GM15510 (cell line): ENCODE results near the gene CTNNA2.

Experiments
- POLR2A ChIP-seq: IDR thresholded peaks from 3 replicates; pipeline ENCODE4 v1.6.1; 2011; ENCODE audit warnings: borderline replicate concordance; ENCODE audit not compliant: insufficient read length; ENCODE audit errors: extremely low read depth

The CTNNA2 gene

DNA sequence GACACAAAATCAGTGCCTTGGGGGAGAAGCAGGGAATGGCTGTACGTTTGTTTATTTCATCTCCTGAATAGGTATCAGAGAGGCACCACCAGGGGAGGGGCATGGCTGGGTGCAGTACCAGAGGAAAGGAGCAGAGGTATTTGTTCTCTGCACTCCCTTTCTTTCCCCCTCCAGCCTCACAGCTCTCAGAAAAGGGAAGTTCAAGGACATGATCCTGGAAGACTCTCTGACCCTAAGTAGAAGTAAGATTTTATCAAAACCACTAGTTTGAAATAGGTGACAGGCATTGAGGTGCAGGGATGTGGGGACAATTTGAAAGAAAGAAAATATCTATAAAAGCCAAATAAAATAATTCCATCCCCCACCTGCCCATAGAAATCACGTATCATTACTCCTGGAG is 655.2 kb downstream of the CTNNA2 start:
- TF ChIP-seq POLR2A = no peak

GRCh38 chr2:80168801-80169200 is 656.0 kb downstream of the CTNNA2 start:
- TF ChIP-seq POLR2A = no peak

DNA sequence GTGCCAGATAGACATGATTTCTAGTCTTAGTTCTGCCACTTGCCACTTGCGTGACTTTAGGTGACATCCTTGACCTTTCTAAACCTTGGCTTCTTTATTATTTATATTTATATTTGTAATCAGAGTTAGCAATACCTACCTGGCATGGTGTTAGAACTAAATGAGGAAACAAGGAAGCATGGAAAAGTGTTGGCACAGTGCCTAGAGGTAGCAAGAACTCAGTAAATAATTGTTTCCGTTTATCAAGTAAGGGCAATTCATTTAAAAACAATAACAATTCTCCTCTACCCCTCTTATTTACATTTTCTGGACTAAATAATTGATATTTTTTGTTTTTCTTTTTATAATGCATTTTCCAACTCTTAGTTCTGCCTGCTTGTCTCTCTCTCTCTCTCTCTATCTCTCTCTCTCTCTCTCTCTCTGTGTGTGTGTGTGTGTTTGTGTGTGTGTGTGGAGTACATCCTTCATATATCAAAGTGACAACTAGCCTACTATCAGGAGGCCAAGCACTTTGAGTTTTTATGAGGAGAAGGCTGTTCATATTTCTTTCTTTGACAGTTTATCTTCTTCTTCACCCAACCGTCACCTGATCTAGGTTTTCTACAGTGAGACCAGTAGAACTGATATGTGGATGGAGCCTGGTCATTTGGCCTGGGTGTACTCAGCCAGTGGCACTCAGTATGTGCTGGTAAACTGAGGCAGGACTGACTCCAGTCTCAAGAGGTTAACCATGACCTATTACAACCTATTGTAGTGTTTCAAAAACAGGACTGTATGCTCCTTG is 657.2 kb downstream of the CTNNA2 start:
- no peak for TF ChIP-seq POLR2A

- TF ChIP-seq POLR2A = no peak
Measured at GRCh38 chr2:80185091-80185490, 672.2 kb downstream of the CTNNA2 start.

- TF ChIP-seq POLR2A = no peak
Measured at GRCh38 chr2:80186262-80186661, 673.4 kb downstream of the CTNNA2 start.

DNA sequence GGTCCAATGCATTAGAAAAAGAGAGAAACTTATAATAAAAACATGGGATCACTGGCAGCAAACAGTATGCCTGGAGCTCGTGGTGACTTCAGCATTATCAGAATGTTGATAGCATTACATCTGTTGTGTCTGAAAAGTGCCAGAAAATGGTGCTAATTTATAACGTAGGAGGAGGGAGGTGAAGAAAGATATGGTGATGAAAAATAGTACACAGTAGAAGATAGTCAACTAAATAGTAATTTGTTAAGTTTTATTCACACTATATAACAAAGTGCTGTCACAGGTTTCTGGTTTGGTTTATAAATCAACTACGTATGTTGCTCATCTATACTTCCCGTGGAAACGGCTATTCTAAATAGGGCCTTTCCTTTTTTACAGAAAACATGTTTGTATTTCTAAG is 674.3 kb downstream of the CTNNA2 start:
- TF ChIP-seq POLR2A = no peak

DNA sequence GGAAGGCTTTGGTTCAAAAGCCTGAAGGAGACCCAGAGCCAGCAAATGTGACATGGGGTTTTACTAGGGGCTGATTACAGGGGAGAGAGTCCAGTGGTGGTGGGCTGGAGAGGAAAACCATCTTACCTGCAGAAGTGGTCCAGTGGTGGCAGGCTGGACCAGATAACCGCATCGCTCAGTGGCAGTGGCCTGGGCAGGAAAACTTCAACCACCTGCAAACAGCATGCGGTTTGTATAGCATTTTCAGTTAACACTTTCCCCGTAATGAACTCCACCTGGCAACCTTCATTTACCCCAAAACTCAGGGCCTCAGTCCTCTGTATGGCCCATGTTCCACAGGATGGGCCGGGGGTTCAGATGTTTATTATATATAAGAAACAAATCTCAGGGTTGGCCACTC is 677.3 kb downstream of the CTNNA2 start:
- TF ChIP-seq POLR2A = no peak

- no peak for TF ChIP-seq POLR2A
Measured at GRCh38 chr2:80193566-80193965, 680.7 kb downstream of the CTNNA2 start.

- TF ChIP-seq POLR2A = no peak
Measured at GRCh38 chr2:80195034-80195433, 682.2 kb downstream of the CTNNA2 start.

DNA sequence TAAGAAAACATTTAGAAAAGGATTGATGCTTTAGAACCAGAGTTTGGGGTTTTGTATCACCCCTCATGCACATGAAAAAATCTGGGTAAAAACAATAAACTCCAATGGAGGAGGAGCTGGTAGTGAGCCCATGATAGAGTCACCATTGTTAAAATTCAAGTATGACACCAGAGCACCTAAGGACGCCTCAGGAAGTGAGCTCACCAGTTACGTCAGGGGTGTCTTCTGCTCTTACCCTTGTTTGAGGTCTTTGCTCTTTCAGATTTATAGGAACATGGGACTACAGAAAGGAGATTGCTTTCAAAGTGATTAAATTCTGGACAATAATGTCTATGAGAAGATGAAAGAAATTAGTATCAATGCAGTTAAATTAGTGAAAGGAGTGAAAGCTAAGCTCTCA is 685.2 kb downstream of the CTNNA2 start:
- no peak for TF ChIP-seq POLR2A

DNA sequence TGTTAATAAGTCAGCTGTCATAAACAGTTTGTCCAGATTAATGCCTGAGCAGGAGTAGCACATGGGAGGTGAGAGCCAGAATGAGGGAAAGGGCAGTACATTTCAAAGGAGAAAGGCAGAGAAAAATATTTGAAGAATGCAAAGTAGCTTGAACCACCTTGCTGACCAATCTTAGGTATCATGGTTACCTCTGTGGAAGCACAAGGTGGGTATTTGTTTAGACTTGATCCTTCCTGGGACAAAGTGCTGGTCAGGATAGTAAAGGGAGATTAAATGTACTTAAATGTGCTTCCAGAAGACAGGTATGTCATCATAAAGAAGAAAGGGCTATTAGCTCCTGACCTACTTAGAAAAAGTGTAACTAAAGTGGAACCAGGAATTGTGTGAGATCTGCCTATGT is 686.7 kb downstream of the CTNNA2 start:
- TF ChIP-seq POLR2A = no peak

DNA sequence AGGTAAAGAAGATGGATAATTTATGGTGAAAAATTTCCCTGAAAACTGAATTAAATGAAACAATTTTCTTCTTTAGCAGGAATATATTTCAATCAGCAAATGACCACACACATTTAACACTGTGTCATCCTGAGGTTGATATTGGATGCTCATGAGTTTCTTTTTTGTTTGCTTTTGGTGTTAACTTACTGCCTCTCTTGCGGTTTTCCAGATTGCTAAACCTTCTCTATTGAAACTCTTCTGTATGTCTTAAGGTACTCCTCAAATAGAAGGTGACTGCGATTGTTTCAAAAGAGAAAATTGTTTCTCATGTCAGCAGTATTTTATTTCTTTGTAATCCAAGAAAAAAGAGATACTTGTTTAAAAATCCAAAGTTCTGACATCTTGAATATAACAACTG is 692.6 kb downstream of the CTNNA2 start:
- TF ChIP-seq POLR2A = no peak

DNA sequence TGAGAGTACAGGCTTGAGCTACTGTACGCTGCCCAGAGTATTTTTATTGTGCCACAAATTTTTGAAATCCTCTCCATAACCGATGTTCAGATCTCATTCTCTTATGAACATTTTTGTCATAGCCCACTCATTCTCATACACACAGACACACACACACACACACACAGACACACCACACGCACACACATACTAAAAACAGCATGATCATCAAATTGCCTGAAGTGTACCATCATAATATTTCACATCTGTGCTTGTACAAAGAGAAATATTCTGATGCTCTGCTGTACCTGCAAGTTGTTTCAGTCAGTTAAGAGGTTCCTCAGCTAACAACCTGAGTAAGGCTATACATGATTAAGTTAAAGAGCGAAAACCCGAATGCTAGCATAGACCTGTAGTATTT is 696.6 kb downstream of the CTNNA2 start:
- no peak for TF ChIP-seq POLR2A

GRCh38 chr2:80217446-80217845 is 704.6 kb downstream of the CTNNA2 start:
- no peak for TF ChIP-seq POLR2A

DNA sequence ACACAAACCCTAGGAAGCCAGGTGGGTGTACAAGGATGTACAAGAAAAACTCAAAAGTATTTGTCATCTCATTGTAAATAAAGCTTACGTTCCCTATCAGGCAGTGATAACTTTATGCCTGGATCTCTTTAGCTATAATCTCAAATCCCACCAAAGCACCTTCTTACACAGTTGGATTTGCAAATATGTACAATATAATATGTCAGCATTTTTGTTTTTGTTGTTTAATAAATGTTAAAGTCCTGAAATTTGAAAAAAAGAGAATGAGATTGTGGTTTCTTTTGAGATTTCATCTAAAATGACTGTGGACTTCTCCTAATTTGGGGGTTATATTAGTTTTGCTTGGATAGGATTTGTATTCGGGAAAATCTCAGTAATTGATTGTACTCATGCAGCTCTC is 709.8 kb downstream of the CTNNA2 start:
- TF ChIP-seq POLR2A = no peak

DNA sequence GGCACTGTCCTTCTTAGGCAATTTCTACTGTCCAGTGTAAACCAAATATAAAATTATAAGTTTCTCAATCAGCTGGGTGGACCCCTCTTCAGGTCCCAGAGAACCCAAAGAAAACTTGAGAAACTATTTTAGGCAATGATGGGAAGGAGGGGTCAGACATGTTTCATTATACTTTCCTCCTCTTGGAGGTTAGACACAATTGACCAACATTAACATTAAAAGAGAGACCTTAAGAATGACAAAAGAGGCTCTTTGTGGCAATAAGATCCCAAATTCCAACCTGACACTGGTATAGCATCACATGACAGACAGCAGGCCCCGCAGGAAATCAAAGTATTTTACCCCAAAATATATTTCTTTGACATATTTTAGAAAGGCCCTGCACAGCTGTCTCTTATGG is 718.6 kb downstream of the CTNNA2 start:
- TF ChIP-seq POLR2A = no peak

DNA sequence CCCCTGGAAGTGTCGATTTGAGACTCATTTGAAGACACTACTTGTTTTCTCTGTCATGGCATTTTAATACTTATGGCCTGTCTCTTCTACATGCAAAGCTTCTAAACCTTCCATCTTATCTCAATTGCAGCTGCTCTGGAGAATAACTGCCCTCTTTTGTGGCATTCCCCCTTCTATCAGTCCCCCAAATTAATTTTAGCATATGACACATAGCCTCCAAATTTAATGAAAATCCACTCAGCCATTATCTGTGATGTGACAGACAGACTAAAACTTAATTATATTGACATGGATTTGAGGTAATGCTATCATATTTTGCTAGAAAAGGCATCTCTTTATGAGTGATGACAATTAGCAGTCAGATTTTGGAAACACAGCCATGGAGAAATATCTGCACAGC is 720.5 kb downstream of the CTNNA2 start:
- TF ChIP-seq POLR2A = no peak

DNA sequence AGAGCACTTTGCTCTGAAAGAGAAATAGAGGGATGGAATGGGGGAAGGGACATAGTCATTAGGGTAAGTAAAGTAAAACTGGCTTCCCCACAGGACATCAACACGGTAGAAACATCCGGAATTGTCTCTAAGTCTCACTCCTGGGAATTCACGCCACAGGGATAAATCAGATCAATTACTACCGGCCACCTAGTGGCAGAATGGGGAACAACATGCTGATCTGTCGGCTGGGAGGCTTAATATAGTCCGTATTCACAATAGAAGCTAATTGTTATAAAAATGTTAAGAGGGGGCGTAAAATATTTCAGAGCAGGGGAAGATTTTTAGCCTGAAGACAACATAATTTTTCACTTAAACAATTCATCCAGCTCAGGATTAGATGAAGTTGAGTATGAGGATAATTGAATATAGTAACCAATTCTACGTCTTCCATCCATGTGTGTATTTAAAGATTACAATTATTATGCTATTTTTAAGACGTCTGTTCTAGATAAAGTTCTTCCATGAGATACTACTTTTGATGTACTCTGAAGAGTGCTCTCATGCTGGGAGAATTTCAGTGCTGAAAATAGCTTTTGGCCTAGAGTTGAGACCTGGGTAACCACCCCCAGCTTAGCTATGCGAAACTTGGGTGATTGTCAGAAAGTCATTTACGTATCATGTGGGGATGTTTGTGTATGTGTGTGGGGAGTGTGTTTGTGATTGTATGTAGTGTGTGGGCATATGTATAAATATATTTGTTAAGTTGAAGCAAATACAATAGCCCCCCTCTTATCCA is 726.0 kb downstream of the CTNNA2 start:
- TF ChIP-seq POLR2A = no peak
